ENCODE measurements around the gene PCDHB14.

- TF ChIP-seq CTCF (IDR thresholded peaks at IDR 0.05) = no peak
- no peak for TF ChIP-seq POLR2A (IDR thresholded peaks at IDR 0.05)
- TF ChIP-seq EP300 (IDR thresholded peaks at IDR 0.05) = no peak
These were observed 11.0 kb downstream of the PCDHB14 start for GRCh38 chr5:141234109-141234667.

Measured in tibial nerve (tissue), 4 donors.